K562 (cell line): Measurements from ENCODE around the gene PSORS1C2. TPM values are rescaled to one million over a fixed set of nuclear protein-coding genes. Genes with fewer than 3 reads are reported as not detected.

Experiments
- ATAC-seq: fragments of 200-7000 bp; cut with Tn5 transposase; 3 replicates; pipeline ENCODE4 v1.9.1; 2020; ENCODE audit warnings: moderate library complexity
- BruUV-seq: library from RNA; stranded (reverse); fragments of 400-500 nt; replicated peaks from 2 replicates; lab custom pipeline; 2021; lab: Mats Ljungman, UMichigan
- CTCF ChIA-PET: fragments of 300-600 bp; formaldehyde crosslinking; extraction: SDS; loops from one replicate; lab custom pipeline; 2021; ENCODE audit warnings: low intra/inter-chr PET ratio; lab: Yijun Ruan, JAX
- POLR2A ChIA-PET: fragments of 300-600, 350-650 bp; sonication (Branson Sonifier 250); formaldehyde crosslinking; extraction: SDS; loops from one replicate; lab custom pipeline; 2021; ENCODE audit warnings: antibody characterized with exemption, inconsistent platforms; lab: Yijun Ruan, JAX
- DNase-seq, 4 experiments: peaks; one replicate each; pipeline versions ENCODE4 v3.0.0 to v3.0.0-alpha.2; 2011 to 2018; ENCODE audit warnings: low spot score in 3 of 4, mixed read lengths in 3 of 4; ENCODE audit errors: extremely low read depth in 1 of 4
- FAIRE-seq: peaks from 2 replicates; lab custom pipeline; 2011; peaks lifted over from hg19 to GRCh38; lab: Jason Lieb, UNC
- H2AFZ ChIP-seq: 2 replicates; pipeline ENCODE4 v1.6.0; 2011; ENCODE audit warnings: low read depth, low read length, control low read depth, inconsistent platforms
- H3K27ac ChIP-seq: fragments of 200-600 bp; 3 replicates; pipeline ENCODE4 v1.8.0; 2011; ENCODE audit warnings: low read depth, mild to moderate bottlenecking, control low read depth, inconsistent platforms, low read length, moderate library complexity, mixed read lengths; ENCODE audit errors: extremely low read depth
- H3K27me3 ChIP-seq, 2 experiments: fragments of 300-600 bp in 1 of 2; 2 replicates in 1 of 2; 3 replicates in 1 of 2; pipeline versions ENCODE4 v1.6.0 to v1.8.0; 2011; ENCODE audit warnings: inconsistent platforms in 2 of 2, low read length in 2 of 2, mild to moderate bottlenecking in 1 of 2, mixed read lengths in 1 of 2, moderate library complexity in 1 of 2; ENCODE audit not compliant: control insufficient read depth in 2 of 2, insufficient read depth in 2 of 2
- H3K36me3 ChIP-seq: fragments of 300-600 bp; 3 replicates; pipeline ENCODE4 v1.8.0; 2011; ENCODE audit warnings: mild to moderate bottlenecking, low read length, inconsistent platforms; ENCODE audit not compliant: control insufficient read depth, insufficient read depth
- H3K4me1 ChIP-seq, 2 experiments: fragments of 200-600 bp in 1 of 2; replicated peaks in 1 of 2; 2 replicates in 1 of 2; 3 replicates in 1 of 2; pipeline versions ENCODE4 v1.5.1 to v1.8.0; 2011; ENCODE audit warnings: inconsistent platforms in 2 of 2, low read length in 2 of 2, mild to moderate bottlenecking in 1 of 2, mixed read lengths in 1 of 2, moderate library complexity in 1 of 2; ENCODE audit not compliant: control insufficient read depth in 2 of 2, insufficient read depth in 2 of 2
- H3K4me2 ChIP-seq: 2 replicates; pipeline ENCODE4 v1.6.1; 2011; ENCODE audit warnings: low read length, control low read depth, inconsistent platforms, mixed read lengths; ENCODE audit not compliant: insufficient read depth
- H3K4me3 ChIP-seq: fragments of 200-600 bp; sonication (generic), shearing (Covaris generic); 2 replicates; pipeline ENCODE4 v1.5.1; 2016; ENCODE audit warnings: control low read depth, inconsistent platforms
- H3K79me2 ChIP-seq: fragments of 200-600 bp; 3 replicates; pipeline ENCODE4 v1.8.0; 2011; ENCODE audit warnings: low read length, inconsistent platforms; ENCODE audit not compliant: control insufficient read depth, insufficient read depth
- H3K9ac ChIP-seq, 2 experiments: 2 replicates each; pipeline versions ENCODE4 v1.6.0 to v1.6.1; 2011; ENCODE audit warnings: low read depth in 2 of 2, low read length in 2 of 2, control low read depth in 1 of 2, inconsistent platforms in 1 of 2, mild to moderate bottlenecking in 1 of 2, mixed read lengths in 1 of 2; ENCODE audit not compliant: insufficient read depth in 1 of 2
- H3K9me1 ChIP-seq: one replicate; pipeline ENCODE4 v1.6.0; 2011; ENCODE audit warnings: inconsistent platforms, mild to moderate bottlenecking, low read length, moderate library complexity; ENCODE audit not compliant: control insufficient read depth, insufficient read depth
- H3K9me3 ChIP-seq: replicated peaks from 2 replicates; pipeline ENCODE4 v1.5.1; 2011; ENCODE audit warnings: low read depth, low read length, inconsistent platforms; ENCODE audit not compliant: control insufficient read depth, insufficient read depth
- H4K20me1 ChIP-seq: replicated peaks from 2 replicates; pipeline ENCODE4 v1.6.1; 2011; ENCODE audit warnings: low read length, inconsistent platforms, mixed read lengths; ENCODE audit not compliant: control insufficient read depth, insufficient read depth
- BACH1 ChIP-seq: fragments of 200-800 bp; sonication (Bioruptor generic); IDR thresholded peaks from 2 replicates; pipeline ENCODE4 v1.6.1; 2016; ENCODE audit warnings: missing genetic modification characterization, missing compliant biosample characterization
- ETS1 ChIP-seq: conservative IDR thresholded peaks from 2 replicates; pipeline ENCODE4 v1.6.1; 2011; ENCODE audit warnings: low read depth, mild to moderate bottlenecking, low read length; ENCODE audit not compliant: control insufficient read depth
- HLTF ChIP-seq: fragments of 450-650 bp; IDR thresholded peaks from 2 replicates; pipeline ENCODE4 v1.6.1; 2016
- NRF1 ChIP-seq, 2 experiments: fragments of 450-650 bp; IDR thresholded peaks in 1 of 2; conservative IDR thresholded peaks in 1 of 2; 2 replicates each; pipeline ENCODE4 v1.6.1; 2014; ENCODE audit warnings: mild to moderate bottlenecking in 2 of 2
- POU5F1 ChIP-seq: fragments of 150-350 bp; IDR thresholded peaks from 2 replicates; pipeline ENCODE4 v1.6.1; 2014; ENCODE audit warnings: borderline replicate concordance, low read length, low read depth, mild to moderate bottlenecking; ENCODE audit not compliant: partially characterized antibody
- RBFOX2 ChIP-seq: fragments of 200-400 bp; formaldehyde crosslinking; IDR thresholded peaks from 2 replicates; pipeline ENCODE4 v1.6.1; 2017; ENCODE audit warnings: low read depth, mild to moderate bottlenecking, low read length, moderate library complexity
- SIN3A ChIP-seq, 2 experiments: fragments of 150-350 bp in 1 of 2; IDR thresholded peaks; 2 replicates each; pipeline ENCODE4 v1.6.1; 2011 to 2016; ENCODE audit warnings: borderline replicate concordance in 2 of 2, low read depth in 2 of 2, low read length in 2 of 2, mild to moderate bottlenecking in 2 of 2, moderate library complexity in 2 of 2; ENCODE audit not compliant: control insufficient read depth in 1 of 2
- SMARCE1 ChIP-seq: fragments of 450-650 bp; IDR thresholded peaks from 2 replicates; pipeline ENCODE4 v1.7.1; 2016; ENCODE audit warnings: mild to moderate bottlenecking
- SOX6 ChIP-seq: fragments of 450-650 bp; IDR thresholded peaks from 2 replicates; pipeline ENCODE4 v1.6.1; 2014; ENCODE audit warnings: mild to moderate bottlenecking
- TAF7 ChIP-seq: fragments of 450-650 bp; IDR thresholded peaks from 2 replicates; pipeline ENCODE4 v1.6.1; 2016; ENCODE audit warnings: missing genetic modification characterization, missing compliant biosample characterization
- TARDBP ChIP-seq: fragments of 450-650 bp; IDR thresholded peaks from 2 replicates; pipeline ENCODE4 v1.6.1; 2016
- ZBTB7A ChIP-seq: IDR thresholded peaks from 2 replicates; pipeline ENCODE4 v1.6.1; 2011; ENCODE audit warnings: low read depth, mild to moderate bottlenecking, low read length, moderate library complexity, borderline replicate concordance; ENCODE audit not compliant: control insufficient read depth
- ZNF324 ChIP-seq: fragments of 250-450 bp; sonication (Bioruptor Pico); IDR thresholded peaks from 2 replicates; pipeline ENCODE4 v1.4.0; 2020; ENCODE audit warnings: mild to moderate bottlenecking
- ZSCAN29 ChIP-seq: fragments of 450-650 bp; IDR thresholded peaks from 2 replicates; pipeline ENCODE4 v1.6.1; 2017
- WGBS: fragments of 100-300 bp; shearing (Covaris generic); methylation state at CpG from one replicate; pipeline ENCODE4 v1.1.6; 2016; ENCODE audit warnings: low coverage, mixed read lengths; ENCODE audit not compliant: insufficient coverage; ENCODE audit errors: missing lambda C conversion rate; 5-methylcytosine and 5-hydroxymethylcytosine counted together
- in situ Hi-C: fragments of 300-500 bp; cut with MboI; formaldehyde crosslinking; loops from 4 replicates; pipeline ENCODE4 v1.15.0; 2018; ENCODE audit warnings: inconsistent platforms, mixed read lengths
- intact Hi-C: fragments of 100-400 bp; cut with micrococcal nuclease; formaldehyde crosslinking; loops from 2 replicates; pipeline ENCODE4 v1.14.2; 2022
- polyA plus RNA-seq, 8 experiments: library from polyadenylated mRNA; depleted of rRNA in 4 of 8; stranded (reverse) in 5 of 8; unstranded in 3 of 8; fragments of >200 nt; fragmentation: Nextera tagmentation in 2 of 8; fragmentation: Illumina TruSeq in 1 of 8; extraction: Ambion mirVana in 2 of 8; extraction: Trizol in 1 of 8; gene quantifications; 2 replicates each; pipeline versions ENCODE4 v1.2.1 to v1.2.3, GENCODE V29; 2011 to 2014; ENCODE audit warnings: inconsistent platforms in 1 of 8, missing spikeins in 1 of 8
- total RNA-seq, 7 experiments: library from RNA; depleted of rRNA in 6 of 7; stranded (reverse); fragments of >200 nt in 6 of 7; fragmentation: Illumina TruSeq in 2 of 7; extraction: Trizol in 2 of 7; gene quantifications; 2 replicates each; pipeline versions ENCODE4 v1.2.1 to v1.2.3, GENCODE V29; 2011 to 2021; ENCODE audit warnings: low replicate concordance in 1 of 7
- TF ChIP-seq, protein P1 (sequence below): fragments of 450-650 bp; IDR thresholded peaks from 2 replicates; pipeline ENCODE4 v1.7.0; 2016; ENCODE audit warnings: borderline replicate concordance
- TF ChIP-seq, protein P2 (sequence below): fragments of 450-650 bp; IDR thresholded peaks from 2 replicates; pipeline ENCODE4 v1.6.1; 2016; ENCODE audit warnings: missing biosample characterization, missing genetic modification characterization

Gene PSORS1C2
- total and polyA plus RNA-seq, 9 of the 15 experiments (the other 6 are each of a cell fraction or from before 2014, with no cell fraction given) = not detected

GRCh38 chr6:31158863-31159855 is 20.3 kb upstream of the PSORS1C2 start:
- Histone ChIP-seq H4K20me1 (no peaks in the 10 kb centered on the region; the same call in 1 of the 2 replicates), H3K27ac (peak overlapping the region; percentile 53), H3K4me2 (peak overlapping the region; percentile 92), H3K9me1 (no peaks in the 10 kb centered on the region), H3K4me1 (peaks cover 17 to 30% of the 10 kb centered on the region in 2 experiments; a peak in 4 of 5 replicates), H3K36me3 (peaks cover 44% of the 10 kb centered on the region; the same call in 2 of the 3 replicates), H3K9me3 (no peaks in the 10 kb centered on the region), H3K4me3 (peak overlapping the region; percentile 75), H3K27me3 (no peaks in the 10 kb centered on the region), H3K9ac (peak overlapping the region; percentile 81 to 96), H2AFZ (peak overlapping the region; percentile 96), H3K79me2 (peaks cover 24% of the 10 kb centered on the region; the same call in 2 of the 3 replicates)
- TSS peak; percentile 59 for BruUV-seq
- FAIRE-seq = peak; percentile 72
- 22% methylated on average over 35 of the region's 35 CpGs for WGBS
- DNase-seq = peak; percentile 52 to 75 (median 64)
- CTCF ChIA-PET = interaction anchor here (0.6 kb wide), 1 partner anchor 148 kb away, joined by 3 read pairs; no protein-coding TSS in a partner anchor
- in situ Hi-C loops (no loop called here), intact Hi-C loops (loop anchor here (2.0 kb wide), 1 partner anchor 22 kb away; no protein-coding TSS in a partner anchor)
- POLR2A ChIA-PET = interaction anchor here (0.6 to 1.9 kb wide), 10 partner anchors 8 to 1033 kb away, joined by 3 to 7 read pairs (median 4); no protein-coding TSS in a partner anchor
- ATAC-seq = peak; percentile 14
- no peak for TF ChIP-seq HLTF
- TF ChIP-seq, protein P1, sequence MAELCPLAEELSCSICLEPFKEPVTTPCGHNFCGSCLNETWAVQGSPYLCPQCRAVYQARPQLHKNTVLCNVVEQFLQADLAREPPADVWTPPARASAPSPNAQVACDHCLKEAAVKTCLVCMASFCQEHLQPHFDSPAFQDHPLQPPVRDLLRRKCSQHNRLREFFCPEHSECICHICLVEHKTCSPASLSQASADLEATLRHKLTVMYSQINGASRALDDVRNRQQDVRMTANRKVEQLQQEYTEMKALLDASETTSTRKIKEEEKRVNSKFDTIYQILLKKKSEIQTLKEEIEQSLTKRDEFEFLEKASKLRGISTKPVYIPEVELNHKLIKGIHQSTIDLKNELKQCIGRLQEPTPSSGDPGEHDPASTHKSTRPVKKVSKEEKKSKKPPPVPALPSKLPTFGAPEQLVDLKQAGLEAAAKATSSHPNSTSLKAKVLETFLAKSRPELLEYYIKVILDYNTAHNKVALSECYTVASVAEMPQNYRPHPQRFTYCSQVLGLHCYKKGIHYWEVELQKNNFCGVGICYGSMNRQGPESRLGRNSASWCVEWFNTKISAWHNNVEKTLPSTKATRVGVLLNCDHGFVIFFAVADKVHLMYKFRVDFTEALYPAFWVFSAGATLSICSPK = 0 out of 2 replicates have a peak, but pooled peaks have one; percentile 0
- TF ChIP-seq RBFOX2 = peak; percentile 42; the same call in 1 of the 2 replicates
- TF ChIP-seq ZNF324 (CRISPR knock-in tag) = no peak
- TF ChIP-seq NRF1 (conservative IDR thresholded peaks at IDR 0.05 in 1 of 2, IDR thresholded peaks at IDR 0.05 in 1 of 2) = peak in 1 of 2 experiments; percentile 34; a peak in 1 of 4 replicates
- 0 out of 2 replicates have a peak, but pooled peaks have one; percentile 22 for TF ChIP-seq ETS1
- TF ChIP-seq, protein P2, sequence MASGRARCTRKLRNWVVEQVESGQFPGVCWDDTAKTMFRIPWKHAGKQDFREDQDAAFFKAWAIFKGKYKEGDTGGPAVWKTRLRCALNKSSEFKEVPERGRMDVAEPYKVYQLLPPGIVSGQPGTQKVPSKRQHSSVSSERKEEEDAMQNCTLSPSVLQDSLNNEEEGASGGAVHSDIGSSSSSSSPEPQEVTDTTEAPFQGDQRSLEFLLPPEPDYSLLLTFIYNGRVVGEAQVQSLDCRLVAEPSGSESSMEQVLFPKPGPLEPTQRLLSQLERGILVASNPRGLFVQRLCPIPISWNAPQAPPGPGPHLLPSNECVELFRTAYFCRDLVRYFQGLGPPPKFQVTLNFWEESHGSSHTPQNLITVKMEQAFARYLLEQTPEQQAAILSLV (tag) = no peak
- no peak; the same call in 1 of the 2 replicates for TF ChIP-seq TAF7 (tag)
- TF ChIP-seq SMARCE1 = 0 out of 2 replicates have a peak, but pooled peaks have one; percentile 10
- no peak for TF ChIP-seq SOX6
- 0 out of 4 replicates have a peak, but pooled peaks of 1 of the 2 experiments have one; percentile 17 for TF ChIP-seq SIN3A (IDR thresholded peaks at IDR 0.05; ENCODE audit: borderline replicate concordance in 2 of 2, control insufficient read depth in 1 of 2, low read depth in 2 of 2, low read length in 2 of 2)
- TF ChIP-seq TARDBP = no peak
- TF ChIP-seq POU5F1 = no peak
- TF ChIP-seq BACH1 (tag) = no peak
- 0 out of 2 replicates have a peak, but pooled peaks have one; percentile 32 for TF ChIP-seq ZSCAN29
- 0 out of 2 replicates have a peak, but pooled peaks have one; percentile 59 for TF ChIP-seq ZBTB7A
